GM19324 (cell line): ENCODE results near the gene ITFG1.

Experiments
- ATAC-seq: cut with Tn5 transposase; IDR thresholded peaks from one replicate; pipeline ENCODE4 v1.9.1; 2021; ENCODE audit warnings: mild to moderate bottlenecking, moderate library complexity; ENCODE audit not compliant: unreplicated experiment, low FRiP score

Gene ITFG1

GRCh38 chr16:47460711-47461597 is at the start of gene ITFG1, which contains the start of gene PHKB:
Gene ITFG1 (minus strand): TSS chr16:47461063. CDS start chr16:47461045, 18 bp downstream.
Gene PHKB (plus strand): TSS chr16:47461331. CDS start chr16:47461351, 20 bp downstream.
- ATAC-seq, result peak; percentile 85

GRCh38 chr16:47507701-47508100 is 46.8 kb upstream of the ITFG1 start:
- no peak for ATAC-seq

GRCh38 chr16:47506800-47507199 is 45.9 kb upstream of the ITFG1 start:
- ATAC-seq, result no peak

- no peak for ATAC-seq
Measured at GRCh38 chr16:47504599-47504998, 43.7 kb upstream of the ITFG1 start.

- ATAC-seq, result no peak
Measured at GRCh38 chr16:47503936-47504335, 43.1 kb upstream of the ITFG1 start.

- ATAC-seq, result no peak
Measured at GRCh38 chr16:47499700-47500264, 38.9 kb upstream of the ITFG1 start.

GRCh38 chr16:47499080-47499699 is 38.3 kb upstream of the ITFG1 start:
- no peak for ATAC-seq

- peak; percentile 40 for ATAC-seq
Measured at GRCh38 chr16:47493381-47494337, 32.8 kb upstream of the ITFG1 start.

GRCh38 chr16:47492428-47493377 is 31.8 kb upstream of the ITFG1 start:
- ATAC-seq, result peak; percentile 67

- no peak for ATAC-seq
Measured at GRCh38 chr16:47492036-47492427, 31.2 kb upstream of the ITFG1 start.

GRCh38 chr16:47490471-47490870 is 29.6 kb upstream of the ITFG1 start:
- ATAC-seq, result no peak

GRCh38 chr16:47488051-47488450 is 27.2 kb upstream of the ITFG1 start:
- no peak for ATAC-seq

GRCh38 chr16:47486856-47487255 is 26.0 kb upstream of the ITFG1 start:
- ATAC-seq, result peak; percentile 66

- no peak for ATAC-seq
Measured at GRCh38 chr16:47483616-47484015, 22.8 kb upstream of the ITFG1 start.

- no peak for ATAC-seq
Measured at GRCh38 chr16:47481698-47482374, 21.0 kb upstream of the ITFG1 start.

- ATAC-seq, result no peak
Measured at GRCh38 chr16:47480410-47480809, 19.5 kb upstream of the ITFG1 start.

GRCh38 chr16:47477679-47478078 is 16.8 kb upstream of the ITFG1 start:
- ATAC-seq, result no peak

GRCh38 chr16:47476654-47477345 is 15.9 kb upstream of the ITFG1 start:
- no peak for ATAC-seq
